HUES64 (cell line): ENCODE data around the gene ARX.

Experiments
- H3K27ac ChIP-seq: 2 replicates; pipeline ENCODE4 v1.7.0; 2013; ENCODE audit warnings: low read depth, low read length, inconsistent platforms
- H3K27me3 ChIP-seq: 2 replicates; pipeline ENCODE4 v1.6.1; 2013; ENCODE audit warnings: mild to moderate bottlenecking, low read length; ENCODE audit not compliant: insufficient read depth
- H3K36me3 ChIP-seq: 2 replicates; pipeline ENCODE4 v1.6.1; 2013; ENCODE audit warnings: mild to moderate bottlenecking, low read length; ENCODE audit not compliant: insufficient read depth
- H3K4me1 ChIP-seq: 2 replicates; pipeline ENCODE4 v1.6.1; 2013; ENCODE audit warnings: mild to moderate bottlenecking, low read length, moderate library complexity; ENCODE audit not compliant: insufficient read depth
- H3K4me3 ChIP-seq: 2 replicates; pipeline ENCODE4 v1.5.1; 2013; ENCODE audit warnings: mild to moderate bottlenecking, low read length, moderate library complexity
- H3K9ac ChIP-seq: 2 replicates; pipeline ENCODE4 v1.6.1; 2013; ENCODE audit warnings: mild to moderate bottlenecking, low read depth, low read length
- H3K9me3 ChIP-seq: 2 replicates; pipeline ENCODE4 v1.6.1; 2013; ENCODE audit warnings: low read depth, low read length; ENCODE audit not compliant: insufficient read depth
- WGBS: fragments of 150-250, 120-280 bp; methylation state at CpG from one replicate; pipeline ENCODE4 v1.1.7; 2013; ENCODE audit warnings: missing lambda C conversion rate; 5-methylcytosine and 5-hydroxymethylcytosine counted together

The ARX gene

GRCh38 chrX:24961809-24962208 lies 54.0 kb downstream of the ARX start:
- Histone ChIP-seq H3K36me3 (no peaks in the 10 kb centered on the region), H3K27me3 (no peaks in the 10 kb centered on the region), H3K9me3 (no peaks in the 10 kb centered on the region), H3K9ac (no peak overlapping the region), H3K27ac (no peak overlapping the region), H3K4me1 (peaks cover 9% of the 10 kb centered on the region; the same call in 1 of the 2 replicates), H3K4me3 (no peak overlapping the region)
- WGBS = 80% methylated on average over 1 of the region's 1 CpG

- no peak overlapping the region for H3K4me3 ChIP-seq
- no peak overlapping the region for H3K9ac ChIP-seq
- H3K27me3 ChIP-seq = no peaks in the 10 kb centered on the region
- H3K4me1 ChIP-seq = no peaks in the 10 kb centered on the region
- no peaks in the 10 kb centered on the region for H3K9me3 ChIP-seq
- H3K36me3 ChIP-seq = no peaks in the 10 kb centered on the region
- H3K27ac ChIP-seq = no peak overlapping the region
Observed at GRCh38 chrX:24956828-24957227, 58.9 kb downstream of the ARX start.

GRCh38 chrX:24955372-24955930 lies 60.3 kb downstream of the ARX start:
- 86% methylated on average over 2 of the region's 2 CpGs for WGBS
- no peak overlapping the region for H3K4me3 ChIP-seq
- H3K9ac ChIP-seq = no peak overlapping the region
- no peaks in the 10 kb centered on the region for H3K27me3 ChIP-seq
- H3K36me3 ChIP-seq = no peaks in the 10 kb centered on the region
- H3K27ac ChIP-seq = no peak overlapping the region
- H3K4me1 ChIP-seq = peaks cover 5% of the 10 kb centered on the region; the same call in 1 of the 2 replicates
- H3K9me3 ChIP-seq = no peaks in the 10 kb centered on the region

GRCh38 chrX:24954732-24955131 lies 61.0 kb downstream of the ARX start:
- Histone ChIP-seq H3K27ac (no peak overlapping the region), H3K9ac (no peak overlapping the region), H3K36me3 (no peaks in the 10 kb centered on the region), H3K9me3 (no peaks in the 10 kb centered on the region), H3K4me3 (no peak overlapping the region), H3K27me3 (no peaks in the 10 kb centered on the region), H3K4me1 (peaks cover 6% of the 10 kb centered on the region; the same call in 1 of the 2 replicates)
- WGBS = 91% methylated on average over 2 of the region's 2 CpGs
